Raji (cell line): Measurements from ENCODE around the gene FXR2.

Experiments used
- POLR2A ChIP-seq: IDR thresholded peaks from 2 replicates; pipeline ENCODE4 v1.6.1; 2011; ENCODE audit warnings: low read depth, low read length, control low read depth; ENCODE audit not compliant: insufficient read depth

Gene FXR2

GRCh38 chr17:7580604-7581575 lies 33.8 kb downstream of the FXR2 start:
- no peak for TF ChIP-seq POLR2A

- 0 out of 2 replicates have a peak, but pooled peaks have one; percentile 0 for TF ChIP-seq POLR2A
Measured at GRCh38 chr17:7579834-7580603, 34.7 kb downstream of the FXR2 start.

GRCh38 chr17:7579001-7579833 lies 35.5 kb downstream of the FXR2 start, which contains the start of gene CD68:
Gene CD68 (plus strand): TSS chr17:7579638. CDS start chr17:7579678, 40 bp downstream.
- peak; percentile 44; the same call in 1 of the 2 replicates for TF ChIP-seq POLR2A

GRCh38 chr17:7577327-7578199 lies 37.1 kb downstream of the FXR2 start:
- no peak for TF ChIP-seq POLR2A

- TF ChIP-seq POLR2A: no peak
Measured at GRCh38 chr17:7576432-7576937, 38.2 kb downstream of the FXR2 start.

GRCh38 chr17:7575959-7576358 lies 38.7 kb downstream of the FXR2 start:
- no peak for TF ChIP-seq POLR2A

GRCh38 chr17:7575481-7575883 lies 39.2 kb downstream of the FXR2 start:
- TF ChIP-seq POLR2A: no peak

GRCh38 chr17:7574176-7574953 lies 40.3 kb downstream of the FXR2 start:
- no peak for TF ChIP-seq POLR2A

GRCh38 chr17:7573324-7574080 lies 41.2 kb downstream of the FXR2 start:
- TF ChIP-seq POLR2A: peak; percentile 62

GRCh38 chr17:7572588-7573323 lies 41.9 kb downstream of the FXR2 start:
- peak; percentile 94 for TF ChIP-seq POLR2A

GRCh38 chr17:7572338-7572587 lies 42.4 kb downstream of the FXR2 start:
- TF ChIP-seq POLR2A: no peak; the same call in 1 of the 2 replicates

GRCh38 chr17:7570351-7570750 lies 44.3 kb downstream of the FXR2 start:
- no peak for TF ChIP-seq POLR2A
